Measurements from ENCODE around the gene SOX15.
A peak's percentile ranks its signal among the peaks of the same experiment; 100 is the strongest.

SOX15 gene

GRCh38 chr17:7557775-7558543 is 31.9 kb downstream of the SOX15 start:
- DNase-seq (ENCODE audit: low read depth) = peak; percentile 70

GRCh38 chr17:7557147-7557764 is 32.6 kb downstream of the SOX15 start:
- DNase-seq (ENCODE audit: low read depth) = no peak

GRCh38 chr17:7556627-7557026 is 33.3 kb downstream of the SOX15 start:
- DNase-seq (ENCODE audit: low read depth) = no peak

DNA sequence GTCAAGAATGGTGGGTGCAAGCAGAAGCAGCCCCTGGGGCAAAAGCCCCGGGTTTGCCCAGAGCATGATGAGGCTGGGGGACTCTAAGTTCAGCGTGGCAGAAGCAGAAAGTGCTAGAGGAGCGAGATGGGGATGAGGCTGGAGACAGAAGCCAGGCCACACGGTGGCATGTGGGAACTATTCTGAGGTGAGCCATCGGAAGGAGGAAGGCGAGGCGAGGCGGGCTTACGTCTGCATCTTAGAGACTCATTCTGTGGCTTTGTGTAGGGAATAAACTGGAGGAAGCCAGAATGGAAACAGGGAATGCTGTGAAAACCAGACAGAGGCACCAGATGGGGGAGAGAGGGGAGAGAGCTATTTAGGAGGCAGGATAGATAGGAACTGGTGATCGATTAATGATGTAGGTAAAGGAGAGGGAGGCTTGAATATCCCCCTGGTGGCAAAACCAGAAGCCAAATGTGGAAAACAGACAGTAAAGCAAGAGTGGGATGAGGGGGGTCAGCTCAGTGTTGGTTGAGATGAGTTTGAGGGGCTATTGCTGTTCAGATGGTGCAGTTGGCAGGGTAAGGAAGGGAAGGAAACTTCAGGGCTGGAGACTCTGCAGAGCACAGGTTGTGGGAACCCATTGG is 34.5 kb downstream of the SOX15 start:
- DNase-seq (ENCODE audit: low read depth) = no peak

GRCh38 chr17:7553356-7553755 is 36.5 kb downstream of the SOX15 start:
- DNase-seq (ENCODE audit: low read depth) = no peak

DNA sequence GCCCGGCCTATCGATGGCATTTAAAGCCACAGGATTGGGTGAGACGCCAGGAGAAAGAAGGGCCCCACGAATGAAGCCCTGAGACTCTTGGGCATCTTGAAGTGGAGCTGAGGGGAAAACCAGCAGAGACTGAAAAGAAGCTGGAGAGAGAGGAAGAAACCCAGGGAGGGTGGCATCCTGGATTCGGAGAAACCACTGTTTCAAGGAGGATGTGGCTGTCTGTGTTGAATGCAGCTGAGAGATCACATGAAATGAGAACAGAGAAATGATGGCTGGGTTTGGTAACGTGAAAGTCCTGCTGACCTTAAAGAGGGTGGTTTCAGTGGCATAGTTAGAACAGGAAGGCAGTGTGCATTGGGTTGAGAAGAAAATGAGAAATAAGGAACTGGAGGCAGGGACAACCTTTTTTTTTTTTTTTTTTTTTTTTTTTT is 37.3 kb downstream of the SOX15 start:
- DNase-seq (ENCODE audit: low read depth) = no peak

- DNase-seq (ENCODE audit: low read depth) = no peak
Observed at GRCh38 chr17:7551396-7551795, 38.5 kb downstream of the SOX15 start.

DNA sequence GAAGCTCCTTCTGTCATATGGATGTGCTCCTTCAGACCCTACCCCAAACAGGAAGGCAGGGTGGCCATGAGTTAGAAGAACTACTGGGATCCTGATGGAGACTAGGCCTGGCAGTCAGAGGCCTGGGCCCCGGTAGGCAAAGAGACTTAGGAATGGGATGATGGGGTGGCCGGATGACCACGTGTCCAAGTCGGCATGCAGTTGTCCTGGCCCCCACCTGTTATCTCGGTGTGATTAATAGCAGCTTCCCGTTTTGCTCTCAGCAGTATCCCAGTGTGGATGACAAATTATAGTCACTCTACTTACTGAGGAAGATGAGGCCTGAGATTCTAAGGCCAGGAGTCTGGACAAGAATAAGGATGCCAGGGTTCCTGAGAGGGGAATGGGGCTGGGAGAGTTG is 39.5 kb downstream of the SOX15 start:
- no peak for DNase-seq (ENCODE audit: low read depth)

DNA sequence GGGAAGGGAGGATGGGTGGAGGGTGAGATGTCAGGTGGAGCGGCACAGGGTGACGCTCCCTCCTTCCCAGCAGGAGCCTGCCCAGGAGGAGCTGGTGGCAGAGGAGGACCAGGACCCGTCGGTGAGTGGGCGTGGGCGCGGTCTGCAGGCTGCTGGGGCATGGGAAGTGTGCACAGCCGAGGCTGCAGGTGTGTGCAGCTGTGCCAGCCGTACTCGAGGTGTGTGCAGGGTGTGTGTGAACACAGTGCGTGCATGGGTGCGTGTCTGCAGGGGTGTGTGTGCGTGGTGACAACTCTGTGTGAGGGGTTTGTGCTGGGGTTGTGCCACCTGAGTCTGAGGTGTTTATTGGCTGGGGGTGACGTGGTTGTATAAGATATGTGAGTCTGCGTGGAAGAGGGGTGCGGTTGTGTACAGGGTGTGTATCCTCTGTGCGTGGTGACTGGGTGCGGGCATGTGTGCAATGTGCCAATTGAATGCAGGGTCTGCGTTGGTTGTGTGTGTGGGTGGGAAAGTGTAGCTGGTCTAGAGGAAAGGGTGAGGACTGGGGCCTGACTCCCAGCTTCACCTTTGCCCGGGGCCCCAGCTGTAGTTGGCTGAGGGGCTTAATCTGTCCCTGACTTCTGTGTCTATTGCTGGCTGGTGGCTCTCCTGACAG is 40.4 kb downstream of the SOX15 start:
- no peak for DNase-seq (ENCODE audit: low read depth)

GRCh38 chr17:7548585-7549400 is 41.1 kb downstream of the SOX15 start, which contains the start of gene TNFSF12:
Gene TNFSF12 (plus strand): TSS chr17:7549058. CDS start chr17:7549154, 96 bp downstream.
- DNase-seq (ENCODE audit: low read depth) = no peak

DNA sequence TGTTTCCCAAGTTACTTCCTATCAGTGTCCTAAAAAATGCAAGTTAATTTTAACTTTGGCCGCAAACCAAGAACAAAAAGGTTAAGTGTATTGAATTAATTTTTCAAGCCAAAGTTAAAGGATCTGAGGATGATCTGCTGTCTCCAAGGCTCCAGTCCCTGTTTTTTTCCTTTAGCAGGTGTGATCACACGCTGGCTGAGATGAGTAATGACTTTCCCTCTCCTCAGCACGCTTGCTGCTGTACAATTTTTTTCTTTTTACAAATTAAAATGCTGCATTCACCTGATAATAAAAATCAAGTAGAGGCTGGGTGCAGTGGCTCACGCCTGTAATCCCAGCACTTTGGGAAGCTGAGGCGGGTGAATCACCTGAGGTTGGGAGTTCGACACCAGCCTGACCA is 45.0 kb downstream of the SOX15 start:
- no peak for DNase-seq (ENCODE audit: low read depth)

GRCh38 chr17:7541074-7541621 is 48.7 kb downstream of the SOX15 start:
- no peak for DNase-seq (ENCODE audit: low read depth)

GRCh38 chr17:7538891-7539545 is 50.9 kb downstream of the SOX15 start:
- peak; percentile 35 for DNase-seq (ENCODE audit: low read depth)

All from iris pigment epithelial cell (primary cell).